Aorta (tissue), 5 donors: Measurements from ENCODE around the gene FAM234B. TPM values are rescaled to one million over a fixed set of nuclear protein-coding genes. Genes with fewer than 3 reads are reported as not detected.

ENCODE experiments used
- ATAC-seq: fragments of 200-7000 bp; cut with Tn5 transposase; one replicate; pipeline ENCODE4 v1.9.1; 2022; ENCODE audit warnings: moderate library complexity; ENCODE audit not compliant: low FRiP score
- DNase-seq, 2 donors: peaks; one replicate each; pipeline ENCODE4 v3.0.0-alpha.2; 2020
- H3K27ac ChIP-seq, 2 donors: one replicate each; pipeline ENCODE4 v1.5.1; 2013; ENCODE audit warnings: low read length in 2 of 2, mild to moderate bottlenecking in 2 of 2, moderate library complexity in 2 of 2, control low read depth in 1 of 2, inconsistent platforms in 1 of 2, low read depth in 1 of 2
- H3K27me3 ChIP-seq, 2 donors: one replicate each; pipeline ENCODE4 v1.6.1; 2013; ENCODE audit warnings: control low read depth in 1 of 2, low read length in 1 of 2, mild to moderate bottlenecking in 1 of 2, moderate library complexity in 1 of 2; ENCODE audit not compliant: insufficient read depth in 2 of 2, control insufficient read depth in 1 of 2
- H3K36me3 ChIP-seq, 2 donors: one replicate each; pipeline ENCODE4 v1.6.1; 2013; ENCODE audit warnings: control low read depth in 1 of 2, low read length in 1 of 2, mild to moderate bottlenecking in 1 of 2; ENCODE audit not compliant: insufficient read depth in 2 of 2, control insufficient read depth in 1 of 2
- H3K4me1 ChIP-seq, 2 donors: one replicate each; pipeline ENCODE4 v1.6.1; 2013; ENCODE audit warnings: low read length in 2 of 2, control low read depth in 1 of 2, mild to moderate bottlenecking in 1 of 2, moderate library complexity in 1 of 2; ENCODE audit not compliant: insufficient read depth in 2 of 2, control insufficient read depth in 1 of 2
- H3K4me3 ChIP-seq, 2 donors: one replicate each; pipeline ENCODE4 v1.5.1; 2013; ENCODE audit warnings: low read length in 2 of 2, control low read depth in 1 of 2, mild to moderate bottlenecking in 1 of 2
- H3K9me3 ChIP-seq: one replicate; pipeline ENCODE4 v1.6.1; 2013; ENCODE audit warnings: mild to moderate bottlenecking, low read length; ENCODE audit not compliant: control insufficient read depth
- WGBS, 2 donors: extraction: QIAGEN DNeasy Blood & Tissue Kit; methylation state at CpG; one replicate each; pipeline ENCODE4 v1.1.7; 2013; 5-methylcytosine and 5-hydroxymethylcytosine counted together
- intact Hi-C, 2 donors: fragments of 100-400 bp; cut with DNase I; formaldehyde crosslinking; loops; one replicate each; pipeline versions ENCODE4 v1.14.2 to v1.15.0; 2022
- polyA plus RNA-seq, 2 donors: library from polyadenylated mRNA; stranded (reverse); fragments of 200-250 nt; gene quantifications; one replicate each; pipeline ENCODE4 v1.2.3, GENCODE V29; 2013
- total RNA-seq, 2 donors: library from RNA; stranded (reverse); fragmentation: NEBNext Ultra II Directional; extraction: Animal tissue kit (Norgen Biotek cat#: 25700); gene quantifications; one replicate each; pipeline ENCODE4 v1.2.1, GENCODE V29; 2021
- donor health status: healthy with polysubstance abuse.
- donor health status: Bipolar disorder and iron deficiency.
- donor health status: DM: no; HTN: no; CAD: no.
- donor health status: DM: no; HTN: no; CAD: no.
- donor health status: DM: yes; HTN: yes; CAD: no.

FAM234B gene
- total and polyA plus RNA-seq, 4 donors = 0.95 to 6.8 (median 5.2) TPM; not detected in 1

DNA sequence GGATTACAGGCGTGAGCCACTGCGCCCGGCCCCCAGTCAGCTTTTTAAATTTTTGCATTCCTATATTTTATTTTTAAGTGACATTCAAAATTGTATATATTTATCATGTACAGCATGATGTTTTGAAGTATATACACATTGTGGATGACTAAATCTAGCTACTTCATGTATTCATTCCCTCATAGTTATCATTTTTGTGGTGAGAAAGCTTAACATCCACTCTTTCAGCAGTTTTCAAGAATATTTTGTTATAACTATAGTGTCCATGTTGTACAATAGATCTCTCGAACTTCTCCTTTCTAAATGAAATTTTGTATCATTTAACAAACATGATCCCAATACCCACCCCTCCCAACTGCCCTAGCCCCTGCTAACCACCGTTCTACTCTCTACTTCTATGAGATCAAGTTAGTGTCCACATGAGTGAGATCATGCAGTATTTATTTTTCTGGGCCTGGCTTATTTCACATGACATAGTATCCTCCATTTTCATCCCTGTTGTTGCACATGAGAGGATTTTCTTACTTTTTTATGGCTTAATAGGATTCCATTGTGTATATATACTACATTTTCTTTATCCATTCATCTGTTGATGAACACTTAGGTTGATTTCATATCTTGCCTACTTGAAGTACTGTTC is 35.3 kb upstream of the FAM234B start:
- intact Hi-C loops = no loop called here
- ATAC-seq = no peak
- no peaks in the 10 kb centered on the region for H3K9me3 ChIP-seq

DNA sequence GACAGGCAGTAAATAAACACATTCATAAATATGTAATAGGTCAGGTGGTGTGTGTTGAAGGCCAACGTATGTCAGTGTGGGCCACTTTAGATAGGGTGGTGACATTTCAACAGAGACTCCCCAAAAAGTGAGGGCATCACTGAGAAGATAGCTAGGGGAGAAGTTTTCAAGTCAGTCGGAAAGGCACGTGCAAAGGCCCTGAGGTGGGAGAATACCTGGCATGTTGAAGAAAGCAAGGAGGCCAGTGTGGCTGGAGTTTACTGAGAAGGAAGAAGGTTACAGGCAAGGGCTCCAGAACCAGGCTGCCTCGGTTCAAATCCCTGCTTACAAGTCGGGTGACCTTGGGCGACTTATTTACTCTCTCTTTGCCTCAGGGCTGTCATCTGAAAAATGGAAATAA is 33.1 kb upstream of the FAM234B start:
- WGBS, 2 donors = 95 to 96% methylated on average over 6 of the region's 6 CpGs
- no peak for ATAC-seq

More for the DNA sequence above, 35.3 kb upstream of the FAM234B start:
- Histone ChIP-seq H3K27ac (no peak overlapping the region), H3K36me3 (no peaks in the 10 kb centered on the region), H3K27me3 (no peaks in the 10 kb centered on the region), H3K4me3 (no peak overlapping the region), H3K4me1 (no peaks in the 10 kb centered on the region)
- DNase-seq = no peak
- WGBS, 2 donors = 75 to 76% methylated on average over 5 of the region's 5 CpGs

DNA sequence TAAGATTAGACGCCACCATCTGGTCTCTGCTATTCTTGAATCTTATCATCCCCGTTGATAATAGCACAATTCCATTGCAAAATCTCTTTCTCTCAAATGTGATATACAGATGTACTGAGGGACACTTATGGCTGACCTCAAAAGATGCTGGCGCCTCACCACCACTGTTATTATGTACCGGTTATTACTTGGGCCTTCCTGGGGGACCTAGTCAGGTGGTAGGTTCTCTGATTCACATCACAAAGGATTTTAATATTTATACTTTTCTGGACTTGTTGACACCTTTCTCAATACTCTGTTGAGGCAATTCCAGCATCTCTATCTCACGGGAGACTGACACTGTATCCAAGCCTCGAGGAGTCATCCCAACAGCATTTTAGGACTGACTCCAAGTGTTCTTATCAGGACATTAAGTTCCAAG is 21.3 kb upstream of the FAM234B start:
- no peak for DNase-seq

More for the DNA sequence above, 33.1 kb upstream of the FAM234B start:
- Histone ChIP-seq H3K27ac (no peak overlapping the region), H3K4me3 (no peak overlapping the region), H3K36me3 (no peaks in the 10 kb centered on the region), H3K27me3 (no peaks in the 10 kb centered on the region), H3K9me3 (no peaks in the 10 kb centered on the region), H3K4me1 (no peaks in the 10 kb centered on the region)
- intact Hi-C loops = no loop called here
- DNase-seq = no peak

GRCh38 chr12:13023811-13024530 is 20.2 kb upstream of the FAM234B start:
- no peak for DNase-seq
- Histone ChIP-seq H3K4me1 (no peaks in the 10 kb centered on the region), H3K27me3 (peaks cover 0 to 1% of the 10 kb centered on the region in 2 donors), H3K9me3 (no peaks in the 10 kb centered on the region), H3K27ac (no peak overlapping the region), H3K36me3 (no peaks in the 10 kb centered on the region), H3K4me3 (no peak overlapping the region)
- WGBS, 2 donors = 86 to 89% methylated on average over 6 of the region's 6 CpGs
- intact Hi-C loops = no loop called here
- ATAC-seq = no peak

More for the DNA sequence above, 21.3 kb upstream of the FAM234B start:
- intact Hi-C loops = no loop called here
- ATAC-seq = no peak
- H3K4me3 ChIP-seq = no peak overlapping the region
- H3K36me3 ChIP-seq = no peaks in the 10 kb centered on the region
- H3K4me1 ChIP-seq = no peaks in the 10 kb centered on the region
- H3K9me3 ChIP-seq = no peaks in the 10 kb centered on the region
- 86% methylated on average over 6 of the region's 6 CpGs for WGBS, 2 donors
- peaks cover 0 to 1% of the 10 kb centered on the region in 2 donors for H3K27me3 ChIP-seq
- H3K27ac ChIP-seq = no peak overlapping the region

DNA sequence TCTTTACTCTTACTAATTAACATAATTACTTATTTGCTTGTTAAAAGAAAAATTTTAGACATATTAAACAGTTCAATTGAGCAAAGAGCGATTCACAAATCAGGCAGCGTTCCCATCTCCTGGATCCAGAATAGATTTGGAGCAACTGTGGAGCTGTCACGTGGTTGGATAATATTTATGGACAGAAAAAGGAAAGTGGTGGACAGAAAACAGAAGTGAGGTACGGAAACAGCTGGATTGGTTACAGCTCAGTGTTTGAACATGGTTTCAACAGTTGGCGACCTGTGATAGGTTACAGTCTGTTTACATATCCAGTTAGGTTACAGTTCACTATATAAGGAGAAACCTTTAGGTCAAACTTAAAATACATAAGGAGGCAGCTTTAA is 19.7 kb upstream of the FAM234B start:
- no peaks in the 10 kb centered on the region for H3K36me3 ChIP-seq
- peaks cover 0 to 1% of the 10 kb centered on the region in 2 donors for H3K27me3 ChIP-seq
- 89 to 92% methylated on average over 5 of the region's 5 CpGs for WGBS, 2 donors
- H3K4me1 ChIP-seq = no peaks in the 10 kb centered on the region
- ATAC-seq = no peak
- no peak for DNase-seq
- intact Hi-C loops = no loop called here
- H3K4me3 ChIP-seq = no peak overlapping the region
- no peak overlapping the region for H3K27ac ChIP-seq
- H3K9me3 ChIP-seq = no peaks in the 10 kb centered on the region

GRCh38 chr12:13026286-13026685 is 17.9 kb upstream of the FAM234B start:
- intact Hi-C loops = no loop called here
- Histone ChIP-seq H3K9me3 (no peaks in the 10 kb centered on the region), H3K4me3 (no peak overlapping the region), H3K4me1 (no peaks in the 10 kb centered on the region), H3K27me3 (peaks cover 0 to 1% of the 10 kb centered on the region in 2 donors), H3K27ac (no peak overlapping the region), H3K36me3 (no peaks in the 10 kb centered on the region)
- DNase-seq = no peak
- no peak for ATAC-seq
- WGBS, 2 donors = 10 to 23% methylated on average over 1 of the region's 1 CpG

- Histone ChIP-seq H3K4me3 (no peak overlapping the region), H3K36me3 (no peaks in the 10 kb centered on the region), H3K4me1 (no peaks in the 10 kb centered on the region), H3K27me3 (peaks cover 0 to 1% of the 10 kb centered on the region in 2 donors), H3K9me3 (no peaks in the 10 kb centered on the region), H3K27ac (no peak overlapping the region)
- WGBS, 2 donors = 89% methylated on average over 2 of the region's 2 CpGs
- DNase-seq (no peak), ATAC-seq (no peak)
- intact Hi-C loops = no loop called here
These were observed 17.1 kb upstream of the FAM234B start for GRCh38 chr12:13027032-13027431.

DNA sequence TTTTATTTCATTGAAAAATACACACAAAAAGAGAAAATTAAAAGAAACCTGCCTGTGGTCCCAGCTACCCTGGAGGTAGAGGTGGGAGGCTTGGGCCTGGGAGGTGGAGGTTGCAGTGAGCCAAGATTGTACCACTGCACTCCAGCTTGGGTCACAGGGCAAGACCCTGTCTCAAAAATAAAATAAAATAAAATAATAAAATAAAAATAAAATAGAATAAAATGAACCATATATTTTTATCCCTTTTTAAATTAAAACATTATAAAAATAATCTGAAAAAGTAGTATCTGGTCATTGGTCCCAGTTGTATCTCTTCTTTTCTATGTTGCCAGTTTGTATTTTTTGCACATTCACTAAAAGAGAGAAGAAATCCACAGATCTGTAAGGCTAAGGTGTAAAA is 16.7 kb upstream of the FAM234B start:
- DNase-seq (no peak), ATAC-seq (no peak)
- H3K4me3 ChIP-seq = no peak overlapping the region
- H3K36me3 ChIP-seq = no peaks in the 10 kb centered on the region
- intact Hi-C loops = no loop called here
- H3K9me3 ChIP-seq = no peaks in the 10 kb centered on the region
- H3K27me3 ChIP-seq = peaks cover 0 to 1% of the 10 kb centered on the region in 2 donors
- no peak overlapping the region for H3K27ac ChIP-seq
- H3K4me1 ChIP-seq = no peaks in the 10 kb centered on the region
